HFFc6 (cell line): Measurements from ENCODE around the gene FAM83D. TPM values are rescaled to one million over a fixed set of nuclear protein-coding genes. Genes with fewer than 3 reads are reported as not detected.

Experiments
- DNase-seq: peaks from one replicate; pipeline ENCODE4 v3.0.0-alpha.2; 2018
- H3K27ac Mint-ChIP-seq: 2 replicates; pipeline ENCODE4 v1.8.0; 2020; ENCODE audit warnings: mild to moderate bottlenecking, mixed read lengths
- H3K27me3 Mint-ChIP-seq: 2 replicates; pipeline ENCODE4 v1.8.0; 2021; ENCODE audit warnings: mild to moderate bottlenecking, moderate library complexity, mixed read lengths; ENCODE audit not compliant: insufficient read depth
- H3K36me3 Mint-ChIP-seq: 2 replicates; pipeline ENCODE4 v1.8.0; 2021; ENCODE audit warnings: low read depth, mixed read lengths
- H3K4me1 Mint-ChIP-seq: 2 replicates; pipeline ENCODE4 v1.8.0; 2020; ENCODE audit warnings: low read depth, mixed read lengths
- H3K4me3 Mint-ChIP-seq: 2 replicates; pipeline ENCODE4 v1.8.0; 2020; ENCODE audit warnings: mild to moderate bottlenecking, moderate library complexity, mixed read lengths
- H3K9me3 Mint-ChIP-seq: 2 replicates; pipeline ENCODE4 v1.8.0; 2020; ENCODE audit warnings: mild to moderate bottlenecking, mixed read lengths
- CTCF ChIP-seq: fragments of 200-600 bp; sonication (generic); IDR thresholded peaks from 2 replicates; pipeline ENCODE4 v1.5.0; 2021; ENCODE audit warnings: antibody characterized with exemption, mild to moderate bottlenecking
- total RNA-seq, 6 experiments: library from RNA; stranded (reverse); fragmentation: NEBNext Ultra II Directional; extraction: Animal tissue kit (Norgen Biotek cat#: 25700); gene quantifications; 2 replicates in 1 of 6; 3 replicates in 5 of 6; pipeline ENCODE4 v1.2.3, GENCODE V29; 2021

Gene FAM83D
- total RNA-seq, 6 experiments from 2014 or later, result 14.2 to 31.5 (median 29.2) TPM

GRCh38 chr20:38893056-38893564 lies 33.1 kb upstream of the FAM83D start:
- H3K4me3 Mint-ChIP-seq, result no peak overlapping the region

GRCh38 chr20:38893565-38894090 lies 32.6 kb upstream of the FAM83D start:
- peaks cover 7% of the 10 kb centered on the region for H3K4me1 Mint-ChIP-seq
- H3K27ac Mint-ChIP-seq, result no peak overlapping the region
- H3K36me3 Mint-ChIP-seq, result no peaks in the 10 kb centered on the region
- DNase-seq, result peak; percentile 15
- no peak overlapping the region for H3K4me3 Mint-ChIP-seq
- no peaks in the 10 kb centered on the region for H3K9me3 Mint-ChIP-seq
- TF ChIP-seq CTCF, result peak; percentile 94
- H3K27me3 Mint-ChIP-seq, result peaks cover 34% of the 10 kb centered on the region

More at GRCh38 chr20:38893056-38893564, 33.1 kb upstream of the FAM83D start:
- TF ChIP-seq CTCF, result no peak
- no peaks in the 10 kb centered on the region for H3K36me3 Mint-ChIP-seq
- no peak for DNase-seq
- H3K27ac Mint-ChIP-seq, result no peak overlapping the region
- peaks cover 31% of the 10 kb centered on the region for H3K27me3 Mint-ChIP-seq
- H3K9me3 Mint-ChIP-seq, result no peaks in the 10 kb centered on the region
- peaks cover 7% of the 10 kb centered on the region for H3K4me1 Mint-ChIP-seq

GRCh38 chr20:38894091-38894847 lies 31.9 kb upstream of the FAM83D start:
- no peak for DNase-seq
- Mint-ChIP-seq H3K36me3 (no peaks in the 10 kb centered on the region), H3K27ac (no peak overlapping the region), H3K9me3 (no peaks in the 10 kb centered on the region), H3K4me1 (peaks cover 7% of the 10 kb centered on the region), H3K4me3 (no peak overlapping the region; the same call in 1 of the 2 replicates), H3K27me3 (peaks cover 34% of the 10 kb centered on the region)
- TF ChIP-seq CTCF, result peak; percentile 68

- Mint-ChIP-seq H3K4me1 (peaks cover 7% of the 10 kb centered on the region), H3K9me3 (no peaks in the 10 kb centered on the region), H3K27ac (no peak overlapping the region), H3K27me3 (peaks cover 40% of the 10 kb centered on the region), H3K36me3 (no peaks in the 10 kb centered on the region), H3K4me3 (no peak overlapping the region)
- TF ChIP-seq CTCF, result no peak
- no peak for DNase-seq
Observed at GRCh38 chr20:38895098-38895949, 30.9 kb upstream of the FAM83D start.

- Mint-ChIP-seq H3K36me3 (no peaks in the 10 kb centered on the region), H3K4me1 (peaks cover 7% of the 10 kb centered on the region), H3K27ac (no peak overlapping the region), H3K9me3 (no peaks in the 10 kb centered on the region), H3K4me3 (no peak overlapping the region), H3K27me3 (peaks cover 42% of the 10 kb centered on the region)
- no peak for TF ChIP-seq CTCF
- no peak for DNase-seq
Observed at GRCh38 chr20:38896009-38896594, 30.1 kb upstream of the FAM83D start.
